Neural crest cell (in vitro differentiated cells): ENCODE data around the gene STIM1. TPM values are rescaled to one million over a fixed set of nuclear protein-coding genes. Genes with fewer than 3 reads are reported as not detected.

Experiments
- DNase-seq: peaks from one replicate; pipeline ENCODE4 v3.0.0; 2021; ENCODE audit warnings: low read depth, mixed read lengths, low spot score
- H3K27ac Mint-ChIP-seq: one replicate; pipeline ENCODE4 v1.8.0; 2021; ENCODE audit warnings: mild to moderate bottlenecking, mixed read lengths; ENCODE audit not compliant: unreplicated experiment
- H3K27me3 Mint-ChIP-seq: 2 replicates; pipeline ENCODE4 v1.8.0; 2021; ENCODE audit warnings: low read depth, mild to moderate bottlenecking, mixed read lengths
- H3K36me3 Mint-ChIP-seq: 2 replicates; pipeline ENCODE4 v1.8.0; 2021; ENCODE audit warnings: low read depth, mild to moderate bottlenecking, mixed read lengths
- H3K4me1 Mint-ChIP-seq: 2 replicates; pipeline ENCODE4 v1.8.0; 2021; ENCODE audit warnings: mixed read lengths
- H3K4me3 Mint-ChIP-seq: one replicate; pipeline ENCODE4 v1.8.0; 2021; ENCODE audit warnings: mild to moderate bottlenecking, mixed read lengths
- H3K9me3 Mint-ChIP-seq: 2 replicates; pipeline ENCODE4 v1.8.0; 2021; ENCODE audit warnings: mixed read lengths
- total RNA-seq: library from RNA; stranded (reverse); gene quantifications from 2 replicates; pipeline ENCODE4 v1.2.1, GENCODE V29; 2021
- TF ChIP-seq, protein P1 (sequence below): fragments of 200-600 bp; sonication (generic); conservative IDR thresholded peaks from 2 replicates; pipeline ENCODE4 v1.5.0; 2021; ENCODE audit warnings: antibody characterized with exemption, mild to moderate bottlenecking

STIM1 gene
- total RNA-seq, 1 donor from 2014 or later, result 24.4 TPM

DNA sequence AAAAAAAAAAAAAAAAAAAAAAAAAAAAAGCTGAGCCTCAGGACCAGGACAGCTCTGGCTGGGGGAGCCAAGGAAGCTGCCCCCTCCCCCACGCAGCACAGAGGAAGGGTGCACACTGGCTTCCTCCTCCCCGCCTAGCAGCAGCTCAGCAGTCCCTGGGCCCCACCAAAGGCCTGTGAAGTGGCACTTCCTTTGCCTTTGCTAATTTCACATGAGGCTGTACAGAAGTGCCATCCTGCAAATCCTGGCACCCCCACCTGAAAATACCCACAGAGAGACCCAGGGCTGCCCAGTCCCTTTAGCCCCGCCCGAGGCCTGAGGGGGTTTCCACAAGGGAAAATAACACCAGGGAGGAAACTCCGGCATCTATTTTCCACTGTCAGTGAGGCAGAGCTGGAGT is 18.6 kb upstream of the STIM1 start:
- H3K36me3 Mint-ChIP-seq, result peaks cover 11% of the 10 kb centered on the region
- H3K9me3 Mint-ChIP-seq, result no peaks in the 10 kb centered on the region
- TF ChIP-seq, protein P1, sequence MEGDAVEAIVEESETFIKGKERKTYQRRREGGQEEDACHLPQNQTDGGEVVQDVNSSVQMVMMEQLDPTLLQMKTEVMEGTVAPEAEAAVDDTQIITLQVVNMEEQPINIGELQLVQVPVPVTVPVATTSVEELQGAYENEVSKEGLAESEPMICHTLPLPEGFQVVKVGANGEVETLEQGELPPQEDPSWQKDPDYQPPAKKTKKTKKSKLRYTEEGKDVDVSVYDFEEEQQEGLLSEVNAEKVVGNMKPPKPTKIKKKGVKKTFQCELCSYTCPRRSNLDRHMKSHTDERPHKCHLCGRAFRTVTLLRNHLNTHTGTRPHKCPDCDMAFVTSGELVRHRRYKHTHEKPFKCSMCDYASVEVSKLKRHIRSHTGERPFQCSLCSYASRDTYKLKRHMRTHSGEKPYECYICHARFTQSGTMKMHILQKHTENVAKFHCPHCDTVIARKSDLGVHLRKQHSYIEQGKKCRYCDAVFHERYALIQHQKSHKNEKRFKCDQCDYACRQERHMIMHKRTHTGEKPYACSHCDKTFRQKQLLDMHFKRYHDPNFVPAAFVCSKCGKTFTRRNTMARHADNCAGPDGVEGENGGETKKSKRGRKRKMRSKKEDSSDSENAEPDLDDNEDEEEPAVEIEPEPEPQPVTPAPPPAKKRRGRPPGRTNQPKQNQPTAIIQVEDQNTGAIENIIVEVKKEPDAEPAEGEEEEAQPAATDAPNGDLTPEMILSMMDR, result no peak
- no peak overlapping the region for H3K27ac Mint-ChIP-seq
- H3K4me1 Mint-ChIP-seq, result peaks cover 43% of the 10 kb centered on the region
- no peak for DNase-seq
- peak overlapping the region; percentile 75 for H3K4me3 Mint-ChIP-seq
- H3K27me3 Mint-ChIP-seq, result no peaks in the 10 kb centered on the region

DNA sequence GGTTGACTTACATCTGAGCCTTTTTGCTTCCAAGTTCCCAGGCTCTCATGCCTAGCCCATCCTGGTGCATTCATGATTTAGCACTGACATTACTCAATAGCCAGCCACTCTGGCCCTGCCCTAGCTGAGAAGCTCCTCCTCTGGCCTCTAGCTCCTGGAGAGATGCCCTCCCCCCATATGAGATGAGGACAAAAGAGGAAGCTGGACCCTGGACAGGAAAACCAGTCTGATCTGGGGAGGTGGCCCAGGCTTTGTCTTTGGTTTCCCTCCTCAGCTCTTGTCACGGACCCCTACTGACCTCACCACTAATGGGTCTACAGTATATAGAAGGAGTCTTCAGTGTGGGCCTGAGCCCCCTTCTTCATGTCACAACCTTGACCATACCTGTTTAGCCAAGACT is 17.7 kb upstream of the STIM1 start:
- Mint-ChIP-seq H3K4me3 (peak overlapping the region; percentile 90), H3K9me3 (no peaks in the 10 kb centered on the region), H3K27ac (no peak overlapping the region), H3K4me1 (peaks cover 44% of the 10 kb centered on the region), H3K36me3 (peaks cover 11% of the 10 kb centered on the region), H3K27me3 (no peaks in the 10 kb centered on the region)
- TF ChIP-seq, protein P1, result no peak
- DNase-seq, result no peak

GRCh38 chr11:3838504-3838903 is 17.0 kb upstream of the STIM1 start:
- H3K4me1 Mint-ChIP-seq, result peaks cover 44% of the 10 kb centered on the region
- peaks cover 11% of the 10 kb centered on the region for H3K36me3 Mint-ChIP-seq
- H3K9me3 Mint-ChIP-seq, result no peaks in the 10 kb centered on the region
- no peak overlapping the region for H3K27ac Mint-ChIP-seq
- peak overlapping the region; percentile 90 for H3K4me3 Mint-ChIP-seq
- H3K27me3 Mint-ChIP-seq, result no peaks in the 10 kb centered on the region
- no peak for DNase-seq
- TF ChIP-seq, protein P1, result no peak

- TF ChIP-seq, protein P1, result no peak
- H3K27me3 Mint-ChIP-seq, result no peaks in the 10 kb centered on the region
- peaks cover 37% of the 10 kb centered on the region for H3K4me1 Mint-ChIP-seq
- peak; percentile 44 for DNase-seq
- no peaks in the 10 kb centered on the region for H3K9me3 Mint-ChIP-seq
- peaks cover 4% of the 10 kb centered on the region for H3K36me3 Mint-ChIP-seq
- no peak overlapping the region for H3K27ac Mint-ChIP-seq
- H3K4me3 Mint-ChIP-seq, result peak overlapping the region; percentile 90
Measured at GRCh38 chr11:3840004-3840869, 15.2 kb upstream of the STIM1 start.

DNA sequence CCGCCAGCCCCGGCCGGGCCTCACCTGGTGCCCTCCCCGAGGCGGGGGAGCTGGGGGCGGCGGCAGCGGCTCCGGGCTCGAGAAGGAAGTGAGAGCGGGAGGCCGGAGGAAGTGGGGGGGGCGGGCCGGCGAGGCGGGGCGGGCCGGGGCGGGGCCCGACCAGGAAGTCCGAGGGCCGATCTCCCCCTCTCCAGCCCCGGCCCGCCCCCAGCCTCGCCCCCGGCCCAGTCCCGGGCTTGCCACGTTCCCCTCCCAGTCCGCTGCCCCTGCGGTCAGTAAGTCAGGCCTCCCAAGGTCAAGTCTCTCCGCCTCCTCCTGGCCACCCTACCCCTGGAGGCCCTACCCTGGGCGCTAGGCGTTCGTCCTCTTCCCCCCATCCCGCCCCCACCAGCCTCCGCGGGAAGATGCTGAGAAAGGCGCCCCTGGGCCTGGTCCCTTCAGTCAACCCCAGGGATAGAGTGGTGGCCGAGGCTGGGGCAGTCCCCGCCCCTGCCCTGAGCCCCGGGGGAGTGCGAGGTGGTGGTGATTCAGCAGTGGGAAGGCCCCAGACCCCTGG is 14.5 kb upstream of the STIM1 start, which contains the start of gene RHOG:
RHOG (minus strand) TSS at position 90 of the 556 bp plus-strand sequence. CDS start 12,821 bp downstream, outside the sequence.
- Mint-ChIP-seq H3K4me1 (peaks cover 31% of the 10 kb centered on the region), H3K4me3 (peak within 1 kb of the TSS; percentile 90), H3K36me3 (peaks cover 2% of the 10 kb centered on the region), H3K9me3 (no peaks in the 10 kb centered on the region), H3K27me3 (no peaks in the 10 kb centered on the region), H3K27ac (no peak within 1 kb of the TSS)
- TF ChIP-seq, protein P1, result no peak
- peak; percentile 65 for DNase-seq
